Measurements from ENCODE around the gene HNF4A.

HNF4A gene

DNA sequence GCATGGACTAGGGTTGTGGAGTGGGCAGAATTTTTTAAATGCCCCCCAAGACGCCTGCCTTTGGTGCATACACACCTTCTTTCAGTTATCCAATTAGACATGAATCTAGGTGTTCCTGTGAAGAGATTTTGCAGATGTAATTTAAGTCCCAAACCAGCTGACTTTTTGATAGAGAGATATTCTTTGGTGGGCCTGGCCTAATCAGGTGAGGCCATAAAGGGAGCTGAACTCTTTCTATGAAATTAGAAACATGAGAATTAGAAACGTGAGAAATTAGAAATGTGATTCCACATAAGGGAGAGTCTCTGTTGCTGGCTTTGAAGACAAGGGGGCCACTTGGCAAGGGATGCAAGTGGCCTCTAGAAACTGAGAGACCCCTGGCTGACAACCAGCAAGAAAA, 83.8 kb downstream of the HNF4A start:
- no peak for DNase-seq

GRCh38 chr20:44442298-44443070, 87.0 kb downstream of the HNF4A start:
- DNase-seq = no peak

DNA sequence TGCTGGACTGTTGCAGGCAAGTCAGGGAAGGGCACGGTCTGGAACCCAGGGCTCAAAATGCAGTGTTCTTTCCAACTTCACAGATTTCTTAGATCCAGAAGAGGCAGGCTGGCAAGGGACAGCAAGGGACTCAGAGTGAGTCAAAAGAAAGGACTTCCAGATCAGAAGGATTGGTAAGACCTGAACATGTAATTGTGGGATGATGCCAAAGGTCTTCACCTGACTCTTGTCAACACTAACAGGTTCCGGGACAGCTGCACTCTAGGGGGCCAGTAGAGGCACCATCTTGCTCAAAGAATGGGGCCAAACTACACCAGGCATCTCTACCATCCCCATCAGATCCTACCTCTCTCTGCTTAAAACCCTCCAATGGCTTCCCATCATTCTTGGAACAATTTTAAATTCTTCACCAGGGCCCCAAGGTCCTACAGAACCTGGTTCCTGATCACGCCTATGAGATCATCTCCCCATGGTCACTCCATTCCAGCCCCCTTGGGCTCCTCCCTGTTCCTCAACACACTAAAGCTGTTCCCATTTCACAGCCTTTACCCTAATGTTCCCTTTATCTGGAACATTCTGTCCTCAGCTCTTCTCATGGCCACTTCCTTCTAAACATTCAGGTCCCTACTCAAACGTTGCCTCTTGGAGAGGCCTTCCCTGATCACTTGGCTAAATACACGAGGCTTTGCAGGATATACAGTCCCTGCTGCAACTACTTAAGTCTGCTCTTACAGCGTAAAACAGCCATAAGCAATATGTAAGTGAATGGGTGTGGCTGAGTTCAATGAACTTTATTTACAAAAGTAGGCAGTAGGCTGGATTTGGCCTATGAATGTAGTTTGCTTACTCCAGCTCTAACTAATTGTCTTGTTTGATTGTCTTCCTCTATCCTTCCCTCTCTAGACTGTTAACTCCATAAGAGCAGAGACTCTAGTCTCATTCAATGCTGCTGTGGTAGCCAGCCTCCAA, 90.5 kb downstream of the HNF4A start:
- no peak for DNase-seq

DNA sequence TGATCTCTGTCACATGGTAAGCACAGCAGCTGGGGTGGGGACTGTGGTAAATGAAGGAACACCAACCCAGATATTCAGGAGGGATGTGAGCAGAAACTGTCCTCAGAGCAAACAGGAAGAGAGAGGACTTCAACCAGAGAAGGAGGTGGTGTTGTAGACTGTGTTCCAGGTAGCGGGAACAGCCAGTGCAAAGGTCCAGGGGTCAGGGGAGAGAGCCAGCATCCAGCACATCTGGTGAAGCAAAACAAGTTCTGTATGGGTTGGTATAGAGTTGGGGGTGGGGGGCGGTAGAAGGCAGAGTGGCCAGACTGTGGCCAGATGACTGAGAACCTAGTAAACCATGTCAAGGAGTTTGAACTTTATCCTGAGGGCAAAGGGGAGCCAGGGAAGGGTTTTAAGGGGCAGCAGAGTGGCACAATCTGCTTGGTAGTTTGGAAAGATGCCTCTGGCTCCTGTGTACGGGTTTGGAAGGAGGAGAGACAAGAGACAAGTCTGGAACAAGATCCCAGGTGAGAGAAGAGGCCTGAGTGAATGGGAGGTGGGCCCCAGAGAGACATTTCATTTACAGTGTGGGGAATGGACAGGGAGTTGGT, 92.4 kb downstream of the HNF4A start:
- DNase-seq = no peak

GRCh38 chr20:44448753-44449546, 93.5 kb downstream of the HNF4A start:
- DNase-seq = no peak

DNA sequence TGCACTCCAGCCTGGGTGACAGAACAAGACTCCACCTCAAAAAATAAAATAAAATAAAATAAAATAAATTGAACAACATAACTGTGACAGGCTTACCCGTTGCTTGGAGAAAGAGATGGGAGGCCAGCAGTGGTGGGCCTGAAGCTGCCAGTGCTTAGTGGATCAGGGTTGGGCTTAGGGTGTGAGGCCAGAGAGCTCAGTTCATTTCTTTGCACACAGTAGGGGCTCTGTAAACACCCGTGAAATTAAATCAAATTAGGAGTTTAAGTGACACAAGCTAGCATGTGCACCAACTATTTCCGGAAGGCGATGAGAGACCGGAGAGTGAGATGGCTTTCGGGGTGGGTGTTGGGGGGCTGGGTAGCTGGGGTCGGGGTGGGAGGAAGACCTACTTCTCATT, 94.4 kb downstream of the HNF4A start:
- DNase-seq = no peak

DNA sequence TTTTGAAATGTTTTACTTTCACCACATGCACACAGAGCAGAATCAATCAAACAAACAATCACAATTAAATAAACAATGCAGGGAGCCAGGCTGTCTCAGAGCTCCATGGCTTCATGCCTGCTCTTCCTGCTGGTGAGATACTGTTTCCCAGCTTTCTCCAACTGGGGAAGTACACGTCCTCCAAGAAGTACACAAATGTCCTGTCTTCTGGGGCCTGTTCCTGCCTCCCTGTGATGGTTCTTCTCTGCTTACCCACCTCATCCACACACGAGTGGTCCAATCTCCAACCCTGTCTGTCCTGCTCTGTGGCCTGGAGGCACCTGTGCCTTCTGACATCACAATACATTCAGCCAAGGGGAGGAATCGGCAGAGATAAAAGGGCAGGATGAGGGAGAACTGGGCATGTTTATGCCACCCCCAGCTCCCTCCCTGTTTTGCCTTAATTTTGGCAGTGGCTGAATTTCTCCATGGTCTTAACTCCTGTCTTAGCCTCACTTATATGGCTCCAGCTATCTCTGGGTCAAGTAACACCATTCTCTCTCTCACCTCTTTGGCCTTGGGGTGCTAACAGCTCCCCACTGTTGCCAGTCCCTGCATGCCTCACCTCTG, 94.9 kb downstream of the HNF4A start:
- no peak for DNase-seq

GRCh38 chr20:44450903-44451450, 95.5 kb downstream of the HNF4A start:
- DNase-seq = no peak

DNA sequence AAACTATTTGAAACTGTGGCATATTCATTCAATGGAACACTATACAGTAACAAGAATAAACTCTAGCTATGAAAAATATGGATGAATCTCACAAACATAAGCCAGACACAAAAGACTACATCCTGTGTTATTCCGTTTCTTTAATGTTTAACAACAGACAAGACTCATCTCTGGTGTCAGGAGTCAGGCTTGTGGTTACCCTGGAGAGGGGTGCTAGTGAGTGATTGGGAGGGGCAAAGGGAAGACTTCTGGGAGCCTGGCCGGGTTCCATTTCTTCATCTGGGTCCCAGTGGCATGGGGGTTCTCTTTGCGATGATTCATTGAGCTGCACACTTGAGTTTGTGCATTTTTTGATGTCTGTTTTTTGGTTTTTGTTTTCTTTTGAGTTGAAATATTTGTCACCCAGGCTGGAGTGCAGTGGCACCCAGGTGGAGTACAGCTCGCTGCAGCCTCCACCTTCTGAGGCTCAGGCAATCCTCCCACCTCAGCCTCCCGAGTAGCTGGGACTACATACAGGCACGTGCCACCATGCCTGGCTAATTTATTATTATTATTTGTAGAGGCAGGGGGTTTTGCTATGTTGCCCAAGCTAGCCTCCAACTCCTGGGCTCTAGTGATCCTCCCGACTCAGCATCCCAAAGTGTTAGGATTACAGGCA, 98.9 kb downstream of the HNF4A start:
- DNase-seq = no peak

DNA sequence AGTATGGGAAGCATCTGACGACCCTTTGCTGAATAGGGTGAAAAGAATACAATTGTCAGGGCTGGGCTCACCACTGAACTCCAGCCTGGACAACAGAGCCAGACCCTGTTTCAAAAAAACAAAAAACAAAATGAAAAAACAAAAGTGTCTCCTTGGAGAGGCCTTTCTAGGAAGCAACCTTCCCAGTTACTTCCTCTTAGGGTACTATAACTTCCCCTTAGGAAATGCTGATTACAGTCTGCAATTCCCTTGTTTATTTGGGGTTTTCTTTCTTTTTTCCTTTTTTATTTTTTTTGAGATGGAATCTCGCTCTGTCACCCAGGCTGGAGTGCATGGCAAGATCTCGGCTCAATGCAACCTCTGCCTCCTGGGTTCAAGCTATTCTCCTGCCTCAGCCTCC, 99.6 kb downstream of the HNF4A start:
- no peak for DNase-seq

DNA sequence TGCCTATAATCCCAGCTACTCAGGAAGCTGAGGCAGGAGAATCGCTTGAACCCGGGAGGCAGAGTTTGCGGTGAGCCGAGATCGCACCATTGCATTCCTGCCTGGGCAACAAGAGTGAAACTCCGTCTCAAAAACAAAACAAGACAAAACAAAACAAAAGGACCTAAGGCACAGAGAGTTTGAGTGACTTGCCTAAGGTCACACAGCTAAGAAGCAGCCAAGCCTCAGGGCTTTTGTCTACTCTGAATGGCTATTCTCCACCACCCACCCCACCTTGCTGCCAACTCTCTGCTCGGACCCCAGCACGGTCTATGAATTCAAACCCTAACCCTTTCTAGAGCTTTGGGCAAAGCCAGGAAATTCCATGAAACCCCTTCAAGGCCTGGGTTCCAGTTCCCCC, 101.1 kb downstream of the HNF4A start:
- no peak for DNase-seq

DNA sequence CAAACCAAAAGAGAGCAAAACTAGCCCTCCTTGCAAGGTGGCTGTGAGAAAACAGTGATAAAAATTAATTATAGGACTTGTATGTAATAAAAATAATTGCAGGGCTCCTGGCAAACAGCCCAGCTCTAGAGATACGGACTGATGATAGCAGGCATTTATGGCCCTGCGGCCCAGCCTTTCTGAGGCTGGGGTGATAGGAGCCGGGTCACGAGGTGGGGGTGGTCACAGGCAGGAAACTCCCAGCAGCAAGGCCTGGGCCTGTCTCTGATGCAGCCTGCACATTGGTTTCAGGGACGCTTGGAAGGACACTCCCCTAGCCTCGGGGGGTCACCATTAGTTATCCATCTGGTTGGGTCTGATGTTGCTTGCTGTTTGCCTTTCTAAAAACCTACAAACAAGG, 101.5 kb downstream of the HNF4A start:
- DNase-seq = no peak

GRCh38 chr20:44459271-44459670, 103.8 kb downstream of the HNF4A start:
- DNase-seq = no peak

DNA sequence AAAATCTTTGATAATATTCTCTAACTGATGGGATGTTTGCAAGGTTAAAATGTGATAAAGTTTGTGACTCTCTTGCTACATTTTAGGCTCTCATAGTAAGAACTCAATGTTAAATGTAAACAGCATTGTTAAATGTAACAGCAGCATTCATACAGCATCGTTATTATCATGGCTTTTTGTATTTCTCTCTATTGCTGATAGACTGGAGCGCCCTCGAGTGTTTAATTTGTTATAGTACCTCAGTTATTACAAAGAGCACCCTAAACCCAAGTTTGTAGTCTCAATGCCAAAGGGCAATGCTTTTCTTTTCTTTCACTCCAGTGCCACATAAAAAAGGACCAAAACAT, 105.3 kb downstream of the HNF4A start:
- DNase-seq = peak in 1 of 51 donors; percentile 16

DNA sequence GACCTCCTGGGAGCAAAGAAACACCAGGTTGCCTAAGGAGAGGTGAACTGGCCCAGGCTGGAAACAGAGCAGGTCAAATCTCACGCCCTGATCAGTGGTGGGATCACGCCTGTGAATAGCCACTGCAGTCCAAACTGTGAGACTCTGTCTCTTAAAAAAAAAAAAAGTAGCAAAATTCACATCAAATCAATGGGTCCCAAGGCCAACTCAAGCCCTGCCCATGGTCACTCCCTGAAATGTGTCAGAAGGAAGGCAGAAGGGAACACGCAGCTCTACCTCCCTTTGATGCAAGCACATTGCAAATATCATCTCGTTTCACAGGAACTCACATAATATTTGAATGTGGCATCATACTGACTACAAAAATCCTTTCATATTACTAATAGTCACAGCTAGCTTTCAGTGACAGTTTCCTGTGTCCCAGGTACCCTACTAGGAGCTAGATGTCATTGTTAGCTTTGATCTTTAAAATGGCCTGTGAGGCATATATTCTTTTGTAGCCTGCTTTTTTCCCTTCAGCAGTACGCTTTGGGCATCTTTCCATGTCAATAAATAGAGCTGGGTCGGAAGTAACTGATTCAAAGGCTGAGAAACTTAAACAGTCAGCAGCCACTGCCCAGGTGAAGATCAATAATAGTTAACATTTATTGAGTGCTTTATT, 105.8 kb downstream of the HNF4A start:
- no peak for DNase-seq

GRCh38 chr20:44461803-44462174, 106.3 kb downstream of the HNF4A start:
- no peak for DNase-seq

DNA sequence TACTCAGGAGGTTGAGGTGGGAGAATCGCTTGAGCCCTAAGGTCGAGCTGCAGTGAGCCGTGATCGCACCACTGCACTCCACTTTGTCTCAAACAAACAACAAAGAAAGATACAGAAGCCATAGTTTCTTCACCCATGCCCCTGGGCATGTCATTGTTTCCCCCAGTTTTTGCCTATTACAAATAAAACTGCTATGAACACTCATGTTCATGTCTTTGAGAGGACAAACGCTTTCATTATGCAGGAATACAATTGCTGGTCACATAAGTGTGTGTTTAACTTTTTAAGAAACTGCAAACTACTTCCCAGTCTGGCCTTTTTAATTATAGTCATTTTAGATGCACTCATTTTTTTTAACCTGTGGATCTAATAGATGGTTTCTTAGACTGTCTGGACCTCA, 108.0 kb downstream of the HNF4A start:
- DNase-seq = no peak

DNA sequence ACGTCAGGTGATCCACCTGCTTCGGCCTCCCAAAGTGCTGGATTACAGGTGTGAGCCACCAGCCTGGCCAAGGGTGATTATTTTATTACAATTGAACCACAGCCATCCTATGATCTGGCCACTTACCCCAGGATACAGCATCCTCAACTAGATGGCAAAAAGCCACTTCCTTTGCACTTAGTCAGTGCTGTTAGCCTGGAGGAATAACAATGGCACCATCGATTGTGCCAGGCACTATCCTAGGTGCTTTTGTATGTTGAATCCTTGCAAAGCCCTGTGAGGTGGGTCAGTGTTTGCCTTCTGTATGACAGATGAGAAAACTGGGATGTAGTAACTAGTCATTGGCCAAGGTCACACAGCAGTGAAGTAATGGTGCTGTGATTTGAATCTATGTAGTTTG, 109.0 kb downstream of the HNF4A start:
- no peak for DNase-seq

DNA sequence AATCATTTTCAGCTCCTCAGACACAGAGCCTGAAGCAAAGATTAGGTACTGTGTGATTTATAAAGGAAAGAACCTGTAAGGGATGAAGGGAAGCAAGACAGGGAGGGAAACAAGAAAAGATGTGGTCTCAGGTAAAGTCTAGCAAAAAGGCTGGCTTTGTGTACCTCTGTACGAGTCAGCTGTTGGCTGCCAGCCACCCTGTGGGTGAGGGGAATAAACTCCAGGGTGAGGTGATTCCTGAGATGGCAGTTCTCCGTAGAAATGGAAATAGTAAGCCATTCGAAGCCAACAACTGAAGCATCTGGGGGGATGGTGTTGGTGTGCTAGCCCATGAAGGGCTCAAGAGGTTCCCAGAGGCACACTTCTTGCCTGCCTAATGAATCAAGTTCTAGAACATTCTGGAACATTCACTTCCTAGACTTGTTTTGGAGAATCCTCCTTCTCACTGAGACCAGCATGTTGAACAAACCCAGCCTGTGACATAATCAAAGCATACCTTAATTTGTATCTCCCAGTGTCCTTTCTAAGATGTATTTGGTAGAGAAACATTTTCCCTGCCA, 109.6 kb downstream of the HNF4A start:
- DNase-seq = no peak

Data from hypothalamus (tissue), 51 donors.